DOHH2 (cell line): ENCODE measurements around the gene GALNT13.

ENCODE experiments used
- EZH2phosphoT487 ChIP-seq: fragments of 200-600 bp; sonication (generic); IDR thresholded peaks from 2 replicates; pipeline ENCODE4 v1.6.1; 2017; ENCODE audit warnings: borderline replicate concordance, mild to moderate bottlenecking, antibody characterized with exemption, low read length, moderate library complexity, mixed read lengths
- TF ChIP-seq, protein P1 (sequence below): fragments of 200-600 bp; sonication (generic); IDR thresholded peaks from one replicate; pipeline ENCODE4 v1.5.1; 2014; ENCODE audit warnings: antibody characterized with exemption, mild to moderate bottlenecking, low read depth, low read length; ENCODE audit not compliant: poor library complexity, severe bottlenecking

DNA sequence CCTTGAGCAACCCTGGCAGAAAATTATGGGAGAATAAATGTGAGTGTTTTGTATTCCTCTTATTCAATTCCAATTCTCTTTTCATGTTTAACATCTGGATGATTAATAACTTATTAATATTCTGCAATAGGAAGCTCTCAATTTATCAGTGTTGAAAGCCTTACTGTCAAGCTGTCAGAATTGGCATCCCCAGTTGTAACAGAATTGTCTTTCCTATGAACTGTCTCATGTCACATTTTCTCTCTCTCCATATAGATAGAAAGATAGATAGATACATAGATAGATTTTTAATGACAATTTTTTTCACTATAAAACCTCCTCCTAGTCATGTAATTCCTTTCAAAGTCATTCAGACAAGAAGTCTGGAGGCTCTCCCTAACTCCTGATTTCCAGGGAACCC lies 331.5 kb downstream of the GALNT13 start:
- TF ChIP-seq, protein P1, sequence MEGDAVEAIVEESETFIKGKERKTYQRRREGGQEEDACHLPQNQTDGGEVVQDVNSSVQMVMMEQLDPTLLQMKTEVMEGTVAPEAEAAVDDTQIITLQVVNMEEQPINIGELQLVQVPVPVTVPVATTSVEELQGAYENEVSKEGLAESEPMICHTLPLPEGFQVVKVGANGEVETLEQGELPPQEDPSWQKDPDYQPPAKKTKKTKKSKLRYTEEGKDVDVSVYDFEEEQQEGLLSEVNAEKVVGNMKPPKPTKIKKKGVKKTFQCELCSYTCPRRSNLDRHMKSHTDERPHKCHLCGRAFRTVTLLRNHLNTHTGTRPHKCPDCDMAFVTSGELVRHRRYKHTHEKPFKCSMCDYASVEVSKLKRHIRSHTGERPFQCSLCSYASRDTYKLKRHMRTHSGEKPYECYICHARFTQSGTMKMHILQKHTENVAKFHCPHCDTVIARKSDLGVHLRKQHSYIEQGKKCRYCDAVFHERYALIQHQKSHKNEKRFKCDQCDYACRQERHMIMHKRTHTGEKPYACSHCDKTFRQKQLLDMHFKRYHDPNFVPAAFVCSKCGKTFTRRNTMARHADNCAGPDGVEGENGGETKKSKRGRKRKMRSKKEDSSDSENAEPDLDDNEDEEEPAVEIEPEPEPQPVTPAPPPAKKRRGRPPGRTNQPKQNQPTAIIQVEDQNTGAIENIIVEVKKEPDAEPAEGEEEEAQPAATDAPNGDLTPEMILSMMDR = no peak
- TF ChIP-seq EZH2phosphoT487 = no peak
